ENCODE results near the gene BRME1. TPM values are rescaled to one million over a fixed set of nuclear protein-coding genes. Genes with fewer than 3 reads are reported as not detected.

BRME1 gene
- polyA plus RNA-seq, 1 donor: 3.0 TPM

GRCh38 chr19:13846557-13847406 lies 59.1 kb downstream of the BRME1 start:
- no peak for DNase-seq (ENCODE audit: low read depth)

DNA sequence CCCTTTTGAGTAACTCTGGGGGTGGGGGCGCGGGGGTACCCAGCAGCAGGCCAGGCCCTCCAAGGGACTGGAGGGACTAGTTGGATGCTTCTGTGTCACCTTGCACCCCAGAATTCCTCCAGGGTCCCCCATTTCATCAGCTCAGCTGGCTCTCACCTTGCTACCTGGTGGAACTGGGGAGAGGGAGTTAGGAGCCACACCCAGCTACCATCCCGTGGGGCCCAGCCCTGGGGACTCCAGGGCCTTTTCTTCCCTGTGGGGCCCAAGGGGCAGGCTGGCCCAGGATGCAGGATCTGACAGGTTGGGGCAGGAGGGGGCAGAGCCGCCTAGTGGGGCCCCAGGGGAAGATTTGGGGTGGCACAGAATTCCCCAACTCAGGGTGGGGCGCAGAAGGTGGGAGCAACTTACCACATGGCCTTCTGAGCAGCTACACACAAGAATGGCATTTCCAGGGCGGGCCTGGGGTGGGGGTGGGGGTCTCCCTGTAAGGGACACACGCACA lies 61.7 kb downstream of the BRME1 start:
- DNase-seq (ENCODE audit: low read depth): no peak

DNA sequence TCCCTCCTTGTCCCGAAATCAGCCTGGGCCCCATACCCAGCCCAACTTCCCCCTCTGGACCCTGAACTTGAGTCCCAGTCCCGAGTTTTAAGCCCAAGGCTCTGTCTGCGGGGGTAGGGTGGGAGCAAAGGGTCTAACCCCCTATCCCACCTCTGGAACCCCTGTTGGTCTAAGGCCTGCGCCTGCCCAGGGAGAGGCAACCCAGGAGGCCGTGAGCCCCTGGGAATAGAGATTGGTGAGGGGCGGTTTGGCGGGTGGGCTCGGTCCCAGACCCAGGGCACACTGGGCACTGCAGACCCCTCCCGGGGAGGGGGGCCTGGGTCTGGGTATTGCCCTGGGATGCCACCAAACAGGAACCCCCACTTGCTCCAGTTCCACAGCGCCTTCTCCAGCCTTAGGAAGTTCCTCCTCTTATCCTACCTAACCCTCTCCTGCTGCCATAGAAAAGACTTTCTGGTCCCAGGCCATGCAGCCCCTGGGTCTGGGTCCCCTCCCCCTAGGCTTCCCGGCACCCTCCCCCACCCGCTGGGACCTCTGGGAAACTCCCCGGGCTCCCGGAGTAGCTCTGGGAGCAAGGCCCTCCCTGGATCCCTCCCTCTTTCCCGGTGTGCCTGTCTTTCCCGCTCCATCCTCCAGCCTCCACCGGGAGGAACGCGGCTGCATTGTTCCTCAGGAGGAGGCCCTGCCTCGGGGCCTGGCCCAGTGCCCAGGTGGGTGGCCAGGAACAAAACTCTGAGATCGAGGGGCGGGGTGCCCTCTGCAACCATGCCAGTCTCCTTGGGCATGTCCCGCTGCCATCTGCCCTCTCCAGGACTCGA lies 62.6 kb downstream of the BRME1 start:
- no peak for DNase-seq (ENCODE audit: low read depth)

DNA sequence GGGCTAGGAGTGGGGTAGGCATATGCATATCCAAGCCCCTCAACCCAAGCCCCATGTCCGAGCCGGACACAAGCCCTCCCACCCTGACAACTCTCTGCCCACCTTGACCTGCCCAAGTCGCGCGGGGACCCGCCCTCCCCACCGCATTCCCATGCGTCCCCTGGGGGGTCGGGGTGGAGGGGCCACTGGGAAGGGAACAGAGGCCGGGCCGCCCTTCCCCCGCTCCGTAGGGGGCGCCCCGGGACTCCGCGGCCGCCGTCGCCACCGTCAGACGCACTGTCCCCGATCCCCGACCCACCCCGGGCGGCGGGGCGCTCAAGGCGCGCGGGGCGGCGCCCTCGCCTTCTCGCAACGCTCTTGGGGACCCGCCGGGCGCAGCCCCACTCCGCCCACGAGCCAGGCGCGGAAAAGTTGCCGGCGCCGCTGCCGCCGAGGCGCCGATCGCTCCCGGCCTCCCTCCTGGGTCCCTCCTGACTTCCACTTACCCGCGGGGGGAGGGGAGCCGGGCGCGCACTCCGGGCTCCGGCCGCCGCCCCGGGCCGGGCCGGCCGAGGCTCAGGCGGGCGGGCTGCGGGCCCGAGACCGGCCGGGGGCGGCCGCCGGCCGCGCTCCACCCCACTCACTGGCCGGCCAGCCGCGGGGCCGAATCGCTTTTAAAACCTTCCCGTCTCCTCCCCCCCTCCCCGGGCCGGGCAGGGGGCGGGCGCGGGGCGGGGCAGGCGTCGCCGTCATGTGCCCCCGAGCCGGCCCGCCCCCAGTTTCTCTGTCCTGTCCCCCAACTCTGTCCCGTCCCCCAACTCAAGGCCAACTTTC lies 63.4 kb downstream of the BRME1 start:
- DNase-seq (ENCODE audit: low read depth): no peak

DNA sequence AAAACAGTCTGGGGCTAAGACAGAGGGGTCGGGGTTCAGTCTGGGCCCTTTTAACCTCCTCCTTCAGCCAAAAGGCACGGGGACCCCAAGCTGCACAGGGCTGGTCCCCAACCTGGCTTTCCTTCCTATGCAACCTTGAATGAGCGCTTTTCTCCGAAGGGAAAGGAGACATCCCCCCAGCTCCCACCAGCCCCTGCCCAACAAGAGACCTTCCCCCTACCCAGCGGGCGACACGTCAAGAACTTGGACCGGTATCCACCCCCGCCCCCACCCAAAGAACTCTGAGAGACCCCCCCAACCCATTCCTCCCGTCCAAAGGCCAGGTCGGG lies 64.0 kb downstream of the BRME1 start:
- DNase-seq (ENCODE audit: low read depth): no peak

DNA sequence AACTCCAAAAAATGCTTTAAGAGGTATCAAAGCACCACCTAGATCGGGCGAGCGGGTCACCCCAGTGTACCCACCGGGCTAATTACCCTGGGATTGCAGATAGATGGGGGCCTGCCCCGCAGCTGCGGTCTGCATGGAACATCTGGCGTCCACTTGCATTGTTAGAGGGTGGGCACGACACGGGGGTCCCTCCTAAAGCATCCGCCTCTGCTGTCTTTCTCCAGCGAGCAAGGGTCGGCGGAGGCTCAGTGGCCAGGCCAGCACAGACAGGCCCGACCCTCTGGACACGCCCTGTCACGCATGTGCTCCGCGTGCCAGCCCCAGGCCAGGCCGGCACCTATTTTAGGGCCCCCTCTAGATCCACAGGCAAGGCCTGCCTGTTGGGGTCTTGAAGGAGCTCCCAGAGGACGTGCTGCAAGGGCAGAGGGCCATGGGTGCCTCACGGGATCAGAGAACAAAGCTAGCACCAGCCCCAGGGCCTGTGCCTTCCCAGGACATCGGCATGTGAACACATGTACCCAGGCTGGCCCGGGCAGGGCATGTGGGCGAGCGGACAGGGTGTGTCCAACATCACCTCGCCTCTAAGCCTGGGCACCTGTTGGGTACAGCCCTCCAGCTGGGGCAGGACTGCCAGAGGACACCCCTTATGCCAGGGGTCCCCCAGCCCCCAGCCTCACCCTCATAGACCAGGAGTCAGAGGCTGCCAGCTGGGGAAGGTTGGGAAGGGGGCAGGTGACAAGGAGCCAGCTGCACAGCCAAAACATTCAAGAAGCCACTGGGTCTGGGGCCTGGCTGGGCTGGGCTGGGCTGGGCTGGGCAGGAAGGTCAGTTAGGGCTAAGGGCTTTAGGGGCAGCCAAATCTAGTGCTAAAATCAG lies 64.6 kb downstream of the BRME1 start:
- DNase-seq (ENCODE audit: low read depth): no peak

DNA sequence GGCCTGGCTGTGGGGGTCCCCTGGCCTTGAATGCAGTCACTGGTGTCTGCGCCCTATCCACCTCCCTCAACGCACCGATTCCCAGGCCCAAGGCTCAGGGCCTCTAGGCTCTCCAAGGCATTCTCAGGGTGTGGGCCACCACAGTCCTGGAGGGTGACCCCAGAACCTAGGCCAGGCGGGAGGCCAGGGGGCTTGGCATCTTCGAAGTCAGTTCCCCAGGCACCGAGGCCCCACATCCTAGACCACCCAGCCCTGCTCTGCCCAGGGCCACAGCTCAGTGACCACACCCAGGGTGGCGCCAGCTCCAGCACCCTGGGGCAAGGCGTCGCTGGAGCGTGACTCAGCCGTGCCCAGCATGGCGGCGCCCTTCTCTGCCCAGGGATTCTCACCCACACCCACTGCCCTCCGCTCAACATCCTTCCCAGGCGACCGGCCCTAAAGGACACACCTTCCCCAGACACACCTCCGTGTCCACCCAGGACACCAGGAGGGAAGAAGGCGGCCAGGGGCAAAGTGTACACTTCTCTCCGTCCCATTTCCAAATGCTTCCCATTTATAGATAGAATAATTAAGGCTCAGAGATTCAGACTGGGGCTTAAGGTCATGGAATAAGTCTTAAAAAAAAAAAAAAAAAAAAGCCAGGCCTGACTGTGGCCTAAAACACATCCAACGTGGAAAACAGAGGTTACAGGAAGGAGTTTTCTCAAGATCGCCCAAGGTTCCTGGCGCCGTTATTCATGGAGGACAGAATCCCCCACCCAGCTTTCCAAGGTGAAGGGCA lies 65.4 kb downstream of the BRME1 start:
- DNase-seq (ENCODE audit: low read depth): no peak

GRCh38 chr19:13839938-13840304 lies 66.0 kb downstream of the BRME1 start:
- no peak for DNase-seq (ENCODE audit: low read depth)

DNA sequence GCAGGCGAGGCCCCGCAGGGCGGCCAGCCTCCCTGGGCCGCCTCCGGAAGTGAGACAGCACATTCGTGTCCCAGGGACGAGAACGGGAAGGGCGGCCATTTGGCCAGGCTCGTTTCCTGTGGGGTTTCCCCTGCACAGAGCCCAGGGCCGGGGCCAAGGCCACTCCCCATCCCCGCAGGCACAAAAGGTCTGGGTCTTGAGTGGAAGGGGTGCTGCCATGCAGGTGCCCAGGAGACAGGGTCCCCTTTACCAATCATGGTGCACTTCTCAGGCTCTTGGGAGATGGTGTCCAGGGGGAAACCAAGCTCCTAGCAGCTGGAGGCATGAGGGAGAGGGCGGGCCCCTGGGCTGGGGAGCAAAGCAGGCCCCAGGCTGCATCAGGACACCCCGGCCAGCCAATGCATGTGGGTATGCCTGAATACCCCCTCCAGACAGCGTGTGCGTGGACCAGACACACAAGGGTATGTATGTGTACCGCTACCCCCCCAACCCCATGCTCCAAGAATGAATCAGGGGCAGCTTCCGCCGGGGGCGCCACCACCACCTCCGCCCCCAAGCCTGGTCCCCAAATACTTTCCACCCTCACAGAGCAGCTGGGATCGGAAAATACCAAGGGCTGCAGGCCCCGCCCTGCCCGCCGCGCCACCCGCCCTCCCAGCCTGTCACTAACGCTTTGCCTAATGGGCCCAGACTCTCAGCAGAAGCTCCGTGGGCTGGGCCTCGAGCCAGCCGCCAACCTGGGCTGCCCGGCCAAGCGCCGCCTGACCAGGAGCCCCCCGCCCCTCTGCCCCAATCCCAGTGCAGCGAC lies 66.6 kb downstream of the BRME1 start:
- DNase-seq (ENCODE audit: low read depth): no peak

- DNase-seq (ENCODE audit: low read depth): no peak
Measured at GRCh38 chr19:13838435-13839129, 67.3 kb downstream of the BRME1 start.

DNA sequence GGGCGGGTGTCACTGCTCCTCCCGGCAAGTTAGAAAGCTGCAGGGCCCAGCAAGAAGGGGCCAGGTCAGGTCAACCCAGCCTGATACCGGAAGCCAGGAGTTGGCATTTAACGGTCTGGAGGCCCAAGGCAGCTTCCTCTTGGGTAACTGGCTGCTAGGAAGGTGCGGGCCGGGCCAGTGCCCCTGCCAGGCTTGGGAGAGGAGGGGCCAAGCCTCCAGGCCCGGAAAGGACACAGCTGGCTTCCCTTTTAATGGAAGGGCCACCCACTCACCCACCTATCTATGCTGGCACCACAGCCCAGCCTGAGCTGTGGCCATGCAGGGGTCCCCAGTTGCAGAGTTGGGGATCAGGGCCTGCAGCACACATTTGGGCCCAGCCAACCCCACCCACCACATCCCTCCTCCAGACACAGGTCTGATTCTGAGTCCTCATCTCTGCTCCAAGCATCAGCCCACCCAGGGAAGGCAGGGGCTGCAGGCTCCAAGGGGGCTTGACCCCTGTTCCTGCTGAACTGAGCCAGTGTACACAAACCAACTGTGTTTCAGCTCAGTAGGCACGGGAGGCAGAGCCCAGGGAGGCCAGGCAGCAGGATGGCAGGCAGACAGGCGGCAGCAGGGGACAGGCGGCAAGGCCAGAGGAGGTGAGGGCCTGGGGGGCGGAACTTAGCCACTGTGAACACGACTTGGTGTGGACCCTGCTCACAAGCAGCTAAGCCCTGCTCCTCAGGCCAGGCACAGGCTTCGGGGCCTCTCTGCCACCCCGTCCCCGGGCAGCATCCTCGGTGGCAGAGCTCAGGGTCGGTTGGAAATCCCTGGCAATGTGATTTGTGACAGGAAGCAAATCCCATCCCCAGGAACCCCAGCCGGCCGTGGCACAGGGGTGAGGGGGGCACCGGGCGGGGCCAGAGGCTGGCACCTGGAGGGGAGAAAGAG lies 69.9 kb downstream of the BRME1 start:
- DNase-seq (ENCODE audit: low read depth): no peak

DNA sequence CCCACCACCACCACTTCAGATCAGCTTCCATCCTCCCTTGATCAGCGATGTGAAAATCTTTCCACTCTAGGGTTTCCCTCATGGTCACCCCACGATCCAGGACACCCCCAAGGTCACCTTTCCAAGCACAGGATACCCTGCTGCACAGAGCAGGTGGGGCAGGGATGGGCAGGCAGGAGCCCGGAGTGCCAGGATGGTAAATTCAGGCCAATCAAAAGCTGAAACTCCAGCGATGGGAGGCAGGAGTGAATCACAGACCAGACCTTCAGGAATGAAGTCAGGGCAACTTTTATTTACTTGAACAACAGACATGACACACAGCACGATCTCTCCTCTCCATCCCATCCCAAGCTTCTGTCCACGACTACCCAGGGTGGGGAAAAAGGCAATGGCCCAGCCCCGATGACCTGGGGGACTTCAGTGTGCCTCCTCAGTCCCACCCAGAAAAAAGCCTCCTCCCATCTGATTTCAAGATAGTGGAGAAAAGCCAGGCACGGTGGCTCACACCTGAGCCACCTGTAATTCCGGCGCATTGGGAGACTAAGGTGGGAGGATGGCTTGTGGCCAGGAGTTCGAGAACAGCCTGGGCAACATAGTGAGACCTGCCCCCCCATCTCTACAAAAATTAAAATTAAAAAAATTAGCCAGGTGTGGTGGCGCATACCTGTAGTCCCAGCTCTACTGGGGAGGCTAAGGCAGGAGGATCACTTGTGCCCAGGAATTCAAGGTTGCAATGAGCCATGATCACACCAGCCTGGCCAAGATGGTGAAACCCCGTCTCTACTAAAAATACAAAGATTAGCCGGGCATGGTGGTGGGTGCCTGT lies 71.5 kb downstream of the BRME1 start:
- DNase-seq (ENCODE audit: low read depth): no peak

DNA sequence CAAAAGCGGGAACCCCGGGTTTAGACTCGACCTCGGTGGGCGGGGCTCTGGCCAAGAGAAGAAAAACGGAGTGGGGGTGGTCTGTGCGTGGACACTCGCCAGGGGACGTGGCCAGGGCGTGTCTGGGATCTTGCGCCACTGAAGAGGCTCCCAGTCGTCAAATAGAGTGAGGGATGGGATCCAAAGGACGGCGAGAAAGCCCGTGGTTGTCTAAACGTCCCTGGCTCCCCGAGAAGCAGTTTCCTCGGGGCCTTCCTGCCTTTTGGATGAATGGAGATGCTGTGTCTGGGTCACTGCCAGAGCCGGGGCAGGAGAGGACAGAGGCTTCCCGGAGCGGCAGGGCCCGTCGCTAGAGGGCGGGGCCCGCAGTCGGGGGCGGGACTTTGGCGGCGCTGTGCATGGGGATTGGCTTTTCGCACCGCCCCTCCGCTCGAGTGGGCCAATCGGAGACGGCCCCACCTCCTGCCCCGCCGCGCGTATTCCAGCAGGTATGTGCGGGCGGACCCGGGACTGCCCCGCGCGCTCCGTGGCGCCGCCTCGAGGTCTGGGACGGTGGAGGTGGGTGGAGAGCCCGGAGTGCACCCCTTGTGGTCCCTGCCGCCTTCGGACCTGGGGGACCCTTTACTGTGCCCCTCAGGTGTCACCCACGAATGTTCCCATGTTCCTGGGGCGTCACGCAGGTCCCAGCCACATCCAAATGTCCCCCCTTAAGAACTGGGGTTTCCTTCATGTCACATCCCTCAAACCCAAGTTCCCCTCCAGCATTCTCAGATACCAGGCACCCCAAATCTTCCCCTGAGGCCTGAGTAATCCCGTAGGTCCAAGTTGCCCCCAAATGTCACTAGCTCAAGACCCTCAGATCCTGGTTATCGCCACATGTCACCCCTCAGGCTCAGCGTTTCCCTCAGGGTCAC lies 72.3 kb downstream of the BRME1 start:
- DNase-seq (ENCODE audit: low read depth): no peak

Data from forelimb muscle (tissue), 1 donor.